GM10248 (cell line): Measurements from ENCODE around the gene SEC24D.

Source experiments
- CTCF ChIA-PET: fragments of 300-600 bp; sonication (Branson Sonifier 250); formaldehyde crosslinking; extraction: SDS; loops from one replicate; lab custom pipeline; 2021; ENCODE audit warnings: antibody characterized with exemption; lab: Yijun Ruan, JAX
- POLR2A ChIA-PET: fragments of 350-650 bp; sonication (Branson Sonifier 250); formaldehyde crosslinking; extraction: SDS; loops from one replicate; lab custom pipeline; 2020; ENCODE audit warnings: antibody characterized with exemption; lab: Yijun Ruan, JAX
- DNase-seq: peaks from one replicate; pipeline ENCODE4 v3.0.0; 2012; ENCODE audit errors: extremely low spot score
- TF ChIP-seq, protein P1 (sequence below): IDR thresholded peaks from 2 replicates; pipeline ENCODE4 v1.5.1; 2012; ENCODE audit warnings: mild to moderate bottlenecking, low read depth; ENCODE audit errors: extremely low read depth, missing control alignments, control extremely low read depth

Gene SEC24D

GRCh38 chr4:118743867-118744266 is 92.1 kb downstream of the SEC24D start:
- CTCF ChIA-PET, result interaction anchor here (1.3 kb wide), 1 partner anchor 28 kb away, joined by 3 read pairs; no protein-coding TSS in a partner anchor
- POLR2A ChIA-PET, result no interaction called here
- no peak for DNase-seq
- TF ChIP-seq, protein P1, sequence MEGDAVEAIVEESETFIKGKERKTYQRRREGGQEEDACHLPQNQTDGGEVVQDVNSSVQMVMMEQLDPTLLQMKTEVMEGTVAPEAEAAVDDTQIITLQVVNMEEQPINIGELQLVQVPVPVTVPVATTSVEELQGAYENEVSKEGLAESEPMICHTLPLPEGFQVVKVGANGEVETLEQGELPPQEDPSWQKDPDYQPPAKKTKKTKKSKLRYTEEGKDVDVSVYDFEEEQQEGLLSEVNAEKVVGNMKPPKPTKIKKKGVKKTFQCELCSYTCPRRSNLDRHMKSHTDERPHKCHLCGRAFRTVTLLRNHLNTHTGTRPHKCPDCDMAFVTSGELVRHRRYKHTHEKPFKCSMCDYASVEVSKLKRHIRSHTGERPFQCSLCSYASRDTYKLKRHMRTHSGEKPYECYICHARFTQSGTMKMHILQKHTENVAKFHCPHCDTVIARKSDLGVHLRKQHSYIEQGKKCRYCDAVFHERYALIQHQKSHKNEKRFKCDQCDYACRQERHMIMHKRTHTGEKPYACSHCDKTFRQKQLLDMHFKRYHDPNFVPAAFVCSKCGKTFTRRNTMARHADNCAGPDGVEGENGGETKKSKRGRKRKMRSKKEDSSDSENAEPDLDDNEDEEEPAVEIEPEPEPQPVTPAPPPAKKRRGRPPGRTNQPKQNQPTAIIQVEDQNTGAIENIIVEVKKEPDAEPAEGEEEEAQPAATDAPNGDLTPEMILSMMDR, result no peak

- no peak for DNase-seq
- TF ChIP-seq, protein P1, result no peak
- POLR2A ChIA-PET, result no interaction called here
- CTCF ChIA-PET, result interaction anchor here (0.8 to 1.6 kb wide), 10 partner anchors 13 to 225 kb away, joined by 3 to 7 read pairs (median 4); partner anchors contain the start of gene SYNPO2
These were observed 93.9 kb downstream of the SEC24D start for GRCh38 chr4:118742050-118742449.

- ChIA-PET CTCF (interaction anchor here (0.6 to 1.6 kb wide), 19 partner anchors 9 to 548 kb away, joined by 3 to 7 read pairs (median 4); partner anchors contain the start of gene SYNPO2), POLR2A (no interaction called here)
- TF ChIP-seq, protein P1, result no peak
- DNase-seq, result no peak
These were observed 94.5 kb downstream of the SEC24D start for GRCh38 chr4:118741301-118741855.

DNA sequence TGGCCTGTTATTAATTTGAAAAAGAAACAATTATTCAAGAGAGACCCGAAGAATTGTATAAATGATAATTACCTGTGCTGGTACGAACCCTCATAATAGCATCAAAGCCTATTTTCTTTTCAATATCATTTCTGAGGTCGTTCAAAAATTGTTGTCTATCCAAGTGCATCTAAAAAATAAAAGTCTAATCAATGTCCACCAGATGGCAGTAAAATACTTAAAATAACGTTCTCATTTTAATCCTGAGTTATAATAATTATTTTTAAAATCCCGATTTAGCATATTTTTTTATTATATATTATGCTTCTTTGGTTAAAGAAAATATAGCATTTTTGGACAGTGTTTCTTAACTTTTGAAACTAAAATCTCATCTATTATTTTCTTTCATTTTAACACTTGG is 95.1 kb downstream of the SEC24D start:
- TF ChIP-seq, protein P1, result no peak
- ChIA-PET POLR2A (no interaction called here), CTCF (interaction anchor here (0.6 to 1.5 kb wide), 13 partner anchors 8 to 549 kb away, joined by 3 to 7 read pairs (median 4); partner anchors contain the start of gene SYNPO2)
- no peak for DNase-seq

- TF ChIP-seq, protein P1, result no peak
- ChIA-PET CTCF (interaction anchor here (1.0 to 2.4 kb wide), 5 partner anchors 7 to 150 kb away, joined by 3 to 8 read pairs (median 5); partner anchors contain the start of gene SYNPO2), POLR2A (no interaction called here)
- DNase-seq, result no peak
These were observed 96.8 kb downstream of the SEC24D start for GRCh38 chr4:118739022-118739713.

DNA sequence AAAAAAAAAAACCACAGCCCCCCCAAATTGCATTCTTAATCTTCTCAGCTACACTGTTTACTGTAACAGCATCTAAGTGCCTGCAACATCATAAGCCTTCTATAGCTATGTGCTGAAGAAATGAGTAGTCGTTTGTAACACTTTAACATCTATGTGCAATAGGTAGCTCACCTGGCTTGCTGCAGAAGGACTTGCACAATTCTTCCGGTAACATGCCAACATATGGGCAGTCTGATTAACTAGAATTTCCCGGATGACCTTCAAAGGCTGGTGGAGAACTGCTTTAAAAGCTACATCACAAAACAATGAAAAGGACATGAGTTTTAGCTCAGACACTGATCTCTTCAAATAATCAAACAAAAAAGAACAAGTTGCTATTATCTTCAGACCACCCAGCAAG is 97.8 kb downstream of the SEC24D start:
- DNase-seq, result no peak
- POLR2A ChIA-PET, result no interaction called here
- TF ChIP-seq, protein P1, result no peak
- CTCF ChIA-PET, result interaction anchor here (1.1 to 2.4 kb wide), 5 partner anchors 9 to 33 kb away, joined by 3 to 8 read pairs (median 4); no protein-coding TSS in a partner anchor
